IMR-90 (cell line): Measurements from ENCODE around the gene INPP5F. TPM values are rescaled to one million over a fixed set of nuclear protein-coding genes. Genes with fewer than 3 reads are reported as not detected.

ENCODE experiments used
- ATAC-seq: fragments of 200-7000 bp; cut with Tn5 transposase; 2 replicates; pipeline ENCODE4 v1.9.1; 2020; ENCODE audit warnings: low read depth, mild to moderate bottlenecking, moderate library complexity
- BruUV-seq: library from RNA; stranded (reverse); fragments of 400-500 nt; replicated peaks from 2 replicates; lab custom pipeline; 2021; lab: Mats Ljungman, UMichigan
- CTCF ChIA-PET: fragments of 300-600 bp; formaldehyde crosslinking; extraction: SDS; loops from one replicate; lab custom pipeline; 2021; ENCODE audit warnings: antibody characterized with exemption; lab: Yijun Ruan, JAX
- POLR2A ChIA-PET: fragments of 300-600 bp; sonication (Branson Sonifier 250); formaldehyde crosslinking; loops from one replicate; lab custom pipeline; 2022; ENCODE audit warnings: antibody characterized with exemption; ENCODE audit not compliant: unreplicated experiment; lab: Charles Lee
- DNase-seq: peaks from one replicate; pipeline ENCODE4 v3.0.0; 2013
- H2AFZ ChIP-seq: replicated peaks from 2 replicates; pipeline ENCODE3; 2013; ENCODE audit warnings: low read length, mild to moderate bottlenecking; ENCODE audit not compliant: poor library complexity
- H2AK5ac ChIP-seq: 2 replicates; pipeline ENCODE4 v1.6.1; 2013; ENCODE audit warnings: low read depth, low read length, inconsistent platforms
- H2AK9ac ChIP-seq: replicated peaks from 2 replicates; pipeline ENCODE3; 2013; ENCODE audit warnings: mild to moderate bottlenecking, low read depth, low read length, moderate library complexity; ENCODE audit not compliant: poor library complexity
- H2BK120ac ChIP-seq: 2 replicates; pipeline ENCODE4 v1.6.1; 2013; ENCODE audit warnings: low read depth, low read length, inconsistent platforms
- H2BK15ac ChIP-seq: 3 replicates; pipeline ENCODE4 v1.6.1; 2013; ENCODE audit warnings: low read depth, low read length, inconsistent platforms
- H2BK20ac ChIP-seq: 2 replicates; pipeline ENCODE4 v1.6.1; 2013; ENCODE audit warnings: low read depth, mild to moderate bottlenecking, inconsistent platforms, low read length, moderate library complexity
- H2BK5ac ChIP-seq: 2 replicates; pipeline ENCODE4 v1.6.1; 2013; ENCODE audit warnings: mild to moderate bottlenecking, low read depth, low read length, inconsistent platforms; ENCODE audit not compliant: poor library complexity, severe bottlenecking
- H3K14ac ChIP-seq: replicated peaks from 2 replicates; pipeline ENCODE4 v1.6.1; 2013; ENCODE audit warnings: low read depth, low read length, inconsistent platforms
- H3K18ac ChIP-seq: 2 replicates; pipeline ENCODE4 v1.6.1; 2013; ENCODE audit warnings: low read depth, low read length, control low read depth
- H3K23ac ChIP-seq: 2 replicates; pipeline ENCODE4 v1.6.1; 2013; ENCODE audit warnings: low read depth, low read length, inconsistent platforms
- H3K27ac ChIP-seq: 2 replicates; pipeline ENCODE4 v1.5.1; 2013; ENCODE audit warnings: mild to moderate bottlenecking, control low read depth, low read length; ENCODE audit not compliant: insufficient read depth
- H3K27me3 ChIP-seq: 2 replicates; pipeline ENCODE4 v1.6.1; 2013; ENCODE audit warnings: low read length; ENCODE audit not compliant: control insufficient read depth, insufficient read depth
- H3K36me3 ChIP-seq: 2 replicates; pipeline ENCODE4 v1.6.1; 2013; ENCODE audit warnings: low read length, mixed read lengths; ENCODE audit not compliant: control insufficient read depth, insufficient read depth
- H3K4ac ChIP-seq: 2 replicates; pipeline ENCODE4 v1.6.1; 2013; ENCODE audit warnings: low read depth, low read length, inconsistent platforms
- H3K4me1 ChIP-seq: 2 replicates; pipeline ENCODE4 v1.6.1; 2013; ENCODE audit warnings: low read length, mixed read lengths; ENCODE audit not compliant: control insufficient read depth, insufficient read depth
- H3K4me2 ChIP-seq: 2 replicates; pipeline ENCODE4 v1.6.1; 2013; ENCODE audit warnings: low read depth, mild to moderate bottlenecking, control low read depth, low read length, moderate library complexity
- H3K4me3 ChIP-seq: 2 replicates; pipeline ENCODE4 v1.5.1; 2013; ENCODE audit warnings: low read depth, mild to moderate bottlenecking, control low read depth, low read length, moderate library complexity; ENCODE audit not compliant: insufficient read depth
- H3K56ac ChIP-seq: 2 replicates; pipeline ENCODE4 v1.6.1; 2013; ENCODE audit warnings: low read length, inconsistent platforms; ENCODE audit not compliant: insufficient read depth; ENCODE audit errors: extremely low read depth
- H3K79me1 ChIP-seq, 2 experiments: 2 replicates each; pipeline ENCODE4 v1.6.1; 2013; ENCODE audit warnings: low read length in 2 of 2, inconsistent platforms in 1 of 2, low read depth in 1 of 2
- H3K9ac ChIP-seq: 2 replicates; pipeline ENCODE4 v1.6.1; 2013; ENCODE audit warnings: low read depth, low read length, control low read depth
- H3K9me1 ChIP-seq: 2 replicates; pipeline ENCODE4 v1.6.1; 2013; ENCODE audit warnings: low read length, inconsistent platforms; ENCODE audit not compliant: insufficient read depth
- H3K9me3 ChIP-seq: 2 replicates; pipeline ENCODE4 v1.6.1; 2013; ENCODE audit warnings: low read length; ENCODE audit not compliant: control insufficient read depth, insufficient read depth
- H4K20me1 ChIP-seq: 2 replicates; pipeline ENCODE4 v1.6.1; 2013; ENCODE audit warnings: low read length, inconsistent platforms; ENCODE audit not compliant: insufficient read depth
- H4K5ac ChIP-seq: 2 replicates; pipeline ENCODE4 v1.6.1; 2013; ENCODE audit warnings: mild to moderate bottlenecking, low read depth, low read length, control low read depth
- H4K8ac ChIP-seq, 2 experiments: 2 replicates each; pipeline ENCODE4 v1.6.1; 2013; ENCODE audit warnings: low read depth in 2 of 2, low read length in 2 of 2, control low read depth in 1 of 2, inconsistent platforms in 1 of 2
- H4K91ac ChIP-seq: 2 replicates; pipeline ENCODE4 v1.6.1; 2013; ENCODE audit warnings: low read depth, low read length, inconsistent platforms; ENCODE audit not compliant: insufficient read depth
- CEBPB ChIP-seq: IDR thresholded peaks from 2 replicates; pipeline ENCODE4 v1.6.1; 2012; ENCODE audit warnings: low read depth, low read length, improper control_type of control experiment
- CHD1 ChIP-seq: IDR thresholded peaks from 2 replicates; pipeline ENCODE4 v1.6.1; 2012; ENCODE audit warnings: low read depth, low read length, improper control_type of control experiment
- FOS ChIP-seq: fragments of 150-350 bp; IDR thresholded peaks from 2 replicates; pipeline ENCODE4 v1.6.1; 2016; ENCODE audit warnings: low read depth, low read length
- MAZ ChIP-seq: IDR thresholded peaks from 2 replicates; pipeline ENCODE4 v1.6.1; 2012; ENCODE audit warnings: low read depth, mild to moderate bottlenecking, low read length, improper control_type of control experiment, moderate library complexity, borderline replicate concordance
- MXI1 ChIP-seq: IDR thresholded peaks from 2 replicates; pipeline ENCODE4 v1.6.1; 2012; ENCODE audit warnings: low read depth, mild to moderate bottlenecking, low read length, moderate library complexity, borderline replicate concordance
- NFE2L2 ChIP-seq: fragments of 150-350 bp; IDR thresholded peaks from 2 replicates; pipeline ENCODE4 v1.6.1; 2016; ENCODE audit warnings: low read depth, mild to moderate bottlenecking, low read length
- POLR2A ChIP-seq: IDR thresholded peaks from 2 replicates; pipeline ENCODE4 v1.6.1; 2012; ENCODE audit warnings: mild to moderate bottlenecking, low read depth, low read length
- RCOR1 ChIP-seq: IDR thresholded peaks from 2 replicates; pipeline ENCODE4 v1.6.1; 2012; ENCODE audit warnings: mild to moderate bottlenecking, low read length, improper control_type of control experiment; ENCODE audit not compliant: insufficient replicate concordance
- RFX5 ChIP-seq: IDR thresholded peaks from 2 replicates; pipeline ENCODE4 v1.8.0; 2012; ENCODE audit warnings: low read depth, mild to moderate bottlenecking, low read length, moderate library complexity
- SMC3 ChIP-seq: fragments of 150-350 bp; IDR thresholded peaks from 2 replicates; pipeline ENCODE4 v1.6.1; 2016; ENCODE audit warnings: low read depth, mild to moderate bottlenecking, antibody characterized with exemption, low read length, moderate library complexity
- WGBS, 2 experiments: methylation state at CpG; one replicate each; pipeline versions ENCODE4 v1.1.5 to v1.1.7; 2013; ENCODE audit warnings: missing lambda C conversion rate in 2 of 2; ENCODE audit not compliant: insufficient read length in 1 of 2; ENCODE audit errors: extremely low coverage in 2 of 2; 5-methylcytosine and 5-hydroxymethylcytosine counted together
- dilution Hi-C: fragments of 300-500 bp; cut with HindIII; formaldehyde crosslinking; loops from one replicate; pipeline ENCODE4 v1.14.3; 2018; ENCODE audit warnings: low sequenced_read_pairs; ENCODE audit not compliant: unreplicated experiment
- in situ Hi-C: fragments of 300-500 bp; cut with MboI; formaldehyde crosslinking; loops from 3 replicates; pipeline ENCODE4 v1.14.3; 2019; ENCODE audit warnings: low sequenced_read_pairs, inconsistent platforms, mixed read lengths
- intact Hi-C: fragments of 100-400 bp; cut with micrococcal nuclease; formaldehyde crosslinking; loops from 2 replicates; pipeline ENCODE4 v1.10.0; 2022
- polyA plus RNA-seq, 3 experiments: library from polyadenylated mRNA; depleted of rRNA; stranded (reverse); fragments of >200 nt; gene quantifications; 2 replicates each; pipeline ENCODE4 v1.2.3, GENCODE V29; 2012; ENCODE audit warnings: low replicate concordance in 1 of 3
- total RNA-seq: library from RNA; depleted of rRNA; stranded (reverse); fragments of >200 nt; gene quantifications from 2 replicates; pipeline ENCODE4 v1.2.3, GENCODE V29; 2012
- TF ChIP-seq, protein P1 (sequence below): fragments of 150-350 bp; IDR thresholded peaks from 2 replicates; pipeline ENCODE4 v1.6.1; 2016; ENCODE audit warnings: low read depth, mild to moderate bottlenecking, low read length, moderate library complexity, borderline replicate concordance
- TF ChIP-seq, protein P2 (sequence below): conservative IDR thresholded peaks from 2 replicates; pipeline ENCODE4 v1.5.1; 2012; ENCODE audit warnings: mild to moderate bottlenecking, low read depth, low read length, improper control_type of control experiment
- TF ChIP-seq, protein P3 (sequence below): fragments of 150-350 bp; IDR thresholded peaks from 2 replicates; pipeline ENCODE4 v1.6.1; 2017; ENCODE audit warnings: mild to moderate bottlenecking, antibody characterized with exemption, low read length, low read depth

INPP5F gene
- total and polyA plus RNA-seq, 2 of the 4 experiments (the other 2 are of a cell fraction) = 19.0 to 29.6 TPM

DNA sequence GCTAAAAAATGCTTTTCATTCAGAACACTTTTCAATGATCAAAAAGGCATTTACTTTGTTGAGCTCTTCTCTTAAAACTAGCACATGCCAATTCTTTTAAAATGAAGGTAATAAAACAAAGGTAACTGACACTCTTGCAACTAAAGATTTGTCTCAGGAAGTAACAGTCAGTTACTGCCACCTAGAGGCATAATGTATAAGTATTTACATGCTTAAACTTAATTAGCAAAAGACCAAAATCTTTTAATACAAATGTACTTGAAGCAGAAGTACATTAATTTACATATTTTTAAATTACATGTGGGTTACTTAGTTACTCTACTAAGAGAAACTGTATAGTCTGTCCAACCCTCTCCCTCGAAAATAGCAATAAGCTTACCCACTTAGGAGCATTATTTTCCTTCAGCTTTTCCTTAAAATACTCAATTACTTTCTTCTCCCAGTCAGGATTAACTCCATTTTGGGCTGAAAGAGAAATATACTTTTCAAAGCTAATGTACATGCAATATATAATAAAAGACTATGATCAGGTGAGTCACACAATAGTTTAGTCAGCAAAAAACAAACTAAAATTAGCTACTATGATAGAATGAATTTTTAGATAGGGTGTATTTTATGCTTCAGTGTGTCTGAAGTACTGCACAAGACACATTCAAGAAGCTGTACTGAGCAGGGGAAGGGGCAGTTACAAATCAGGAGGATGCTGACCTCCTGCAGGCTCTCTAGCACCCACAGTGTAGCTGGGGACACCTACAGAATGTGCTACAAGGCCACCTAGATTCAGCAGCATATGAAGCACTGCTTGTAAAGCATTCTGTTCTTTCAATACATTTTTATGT is 133.8 kb downstream of the INPP5F start:
- DNase-seq = peak; percentile 69
- BruUV-seq = no TSS peak
- no peak overlapping the region for H4K91ac ChIP-seq
- peaks cover 8% of the 10 kb centered on the region for H3K36me3 ChIP-seq
- H3K4me3 ChIP-seq = no peak overlapping the region
- H4K20me1 ChIP-seq = peaks cover 35% of the 10 kb centered on the region
- H2BK5ac ChIP-seq = no peak overlapping the region
- ChIA-PET CTCF (interaction anchor here (0.6 to 3.2 kb wide), 20 partner anchors 10 to 195 kb away, joined by 3 to 38 read pairs (median 3); partner anchors contain the start of gene MCMBP), POLR2A (no interaction called here)
- no peak overlapping the region for H4K5ac ChIP-seq
- H2AK9ac ChIP-seq = no peak overlapping the region
- ATAC-seq = peak; percentile 59
- intact Hi-C loops (loop anchor here (1.0 kb wide), 3 partner anchors 109 to 251 kb away; no protein-coding TSS in a partner anchor), dilution Hi-C loops (no loop called here), in situ Hi-C loops (loop anchor here (5.0 to 25.0 kb wide), 2 partner anchors 167 to 672 kb away; partner anchors contain the start of gene PRDX3)
- 0 out of 2 replicates have a peak overlapping the region, but pooled peaks have one; percentile 63 for H3K23ac ChIP-seq
- no CpG with 5 or more reads among the region's 1 CpG for WGBS, 2 experiments
- H3K9me1 ChIP-seq = no peaks in the 10 kb centered on the region
- no peak overlapping the region for H3K4me2 ChIP-seq
- no peak overlapping the region; the same call in 1 of the 2 replicates for H3K4ac ChIP-seq
- H2AFZ ChIP-seq = no peak overlapping the region
- no peak overlapping the region for H2BK20ac ChIP-seq
- no peak overlapping the region for H3K14ac ChIP-seq
- no peak overlapping the region for H3K18ac ChIP-seq
- no peak overlapping the region for H3K56ac ChIP-seq
- no peak overlapping the region for H2BK15ac ChIP-seq
- no peak overlapping the region for H2AK5ac ChIP-seq
- H4K8ac ChIP-seq = no peak overlapping the region
- 0 out of 2 replicates have a peak, but pooled peaks cover 2% of the 10 kb centered on the region for H3K9me3 ChIP-seq
- H3K9ac ChIP-seq = no peak overlapping the region
- H3K27me3 ChIP-seq = no peaks in the 10 kb centered on the region
- H3K27ac ChIP-seq = no peak overlapping the region
- no peak overlapping the region for H2BK120ac ChIP-seq
- no peaks in the 10 kb centered on the region; the same call in 1 of the 2 replicates for H3K4me1 ChIP-seq
- peaks cover 4 to 39% of the 10 kb centered on the region in 2 experiments; a peak in 2 of 4 replicates for H3K79me1 ChIP-seq
- TF ChIP-seq, protein P1, sequence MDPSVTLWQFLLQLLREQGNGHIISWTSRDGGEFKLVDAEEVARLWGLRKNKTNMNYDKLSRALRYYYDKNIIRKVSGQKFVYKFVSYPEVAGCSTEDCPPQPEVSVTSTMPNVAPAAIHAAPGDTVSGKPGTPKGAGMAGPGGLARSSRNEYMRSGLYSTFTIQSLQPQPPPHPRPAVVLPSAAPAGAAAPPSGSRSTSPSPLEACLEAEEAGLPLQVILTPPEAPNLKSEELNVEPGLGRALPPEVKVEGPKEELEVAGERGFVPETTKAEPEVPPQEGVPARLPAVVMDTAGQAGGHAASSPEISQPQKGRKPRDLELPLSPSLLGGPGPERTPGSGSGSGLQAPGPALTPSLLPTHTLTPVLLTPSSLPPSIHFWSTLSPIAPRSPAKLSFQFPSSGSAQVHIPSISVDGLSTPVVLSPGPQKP = no peak
- TF ChIP-seq MAZ = no peak
- peak; percentile 63 for TF ChIP-seq SMC3
- TF ChIP-seq CHD1 = no peak
- TF ChIP-seq RCOR1 = no peak
- TF ChIP-seq, protein P2, sequence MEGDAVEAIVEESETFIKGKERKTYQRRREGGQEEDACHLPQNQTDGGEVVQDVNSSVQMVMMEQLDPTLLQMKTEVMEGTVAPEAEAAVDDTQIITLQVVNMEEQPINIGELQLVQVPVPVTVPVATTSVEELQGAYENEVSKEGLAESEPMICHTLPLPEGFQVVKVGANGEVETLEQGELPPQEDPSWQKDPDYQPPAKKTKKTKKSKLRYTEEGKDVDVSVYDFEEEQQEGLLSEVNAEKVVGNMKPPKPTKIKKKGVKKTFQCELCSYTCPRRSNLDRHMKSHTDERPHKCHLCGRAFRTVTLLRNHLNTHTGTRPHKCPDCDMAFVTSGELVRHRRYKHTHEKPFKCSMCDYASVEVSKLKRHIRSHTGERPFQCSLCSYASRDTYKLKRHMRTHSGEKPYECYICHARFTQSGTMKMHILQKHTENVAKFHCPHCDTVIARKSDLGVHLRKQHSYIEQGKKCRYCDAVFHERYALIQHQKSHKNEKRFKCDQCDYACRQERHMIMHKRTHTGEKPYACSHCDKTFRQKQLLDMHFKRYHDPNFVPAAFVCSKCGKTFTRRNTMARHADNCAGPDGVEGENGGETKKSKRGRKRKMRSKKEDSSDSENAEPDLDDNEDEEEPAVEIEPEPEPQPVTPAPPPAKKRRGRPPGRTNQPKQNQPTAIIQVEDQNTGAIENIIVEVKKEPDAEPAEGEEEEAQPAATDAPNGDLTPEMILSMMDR = peak; percentile 70
- no peak for TF ChIP-seq RFX5
- TF ChIP-seq, protein P3, sequence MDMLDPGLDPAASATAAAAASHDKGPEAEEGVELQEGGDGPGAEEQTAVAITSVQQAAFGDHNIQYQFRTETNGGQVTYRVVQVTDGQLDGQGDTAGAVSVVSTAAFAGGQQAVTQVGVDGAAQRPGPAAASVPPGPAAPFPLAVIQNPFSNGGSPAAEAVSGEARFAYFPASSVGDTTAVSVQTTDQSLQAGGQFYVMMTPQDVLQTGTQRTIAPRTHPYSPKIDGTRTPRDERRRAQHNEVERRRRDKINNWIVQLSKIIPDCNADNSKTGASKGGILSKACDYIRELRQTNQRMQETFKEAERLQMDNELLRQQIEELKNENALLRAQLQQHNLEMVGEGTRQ = no peak
- no peak for TF ChIP-seq FOS
- no peak for TF ChIP-seq POLR2A
- TF ChIP-seq CEBPB = no peak
- TF ChIP-seq MXI1 = no peak
- TF ChIP-seq NFE2L2 = no peak
